GM19467 (cell line): ENCODE results near the gene ALG14.
"Not testable (repeated sequence)": the region's sequence is repeated elsewhere in the genome, so short reads cannot be mapped to it uniquely, and the experiment has no call there.

Experiments
- ATAC-seq: cut with Tn5 transposase; IDR thresholded peaks from one replicate; pipeline ENCODE4 v1.9.1; 2021; ENCODE audit warnings: mild to moderate bottlenecking, moderate library complexity; ENCODE audit not compliant: unreplicated experiment

ALG14 gene

GRCh38 chr1:95013950-95014574, 58.7 kb downstream of the ALG14 start:
- ATAC-seq, result no peak

DNA sequence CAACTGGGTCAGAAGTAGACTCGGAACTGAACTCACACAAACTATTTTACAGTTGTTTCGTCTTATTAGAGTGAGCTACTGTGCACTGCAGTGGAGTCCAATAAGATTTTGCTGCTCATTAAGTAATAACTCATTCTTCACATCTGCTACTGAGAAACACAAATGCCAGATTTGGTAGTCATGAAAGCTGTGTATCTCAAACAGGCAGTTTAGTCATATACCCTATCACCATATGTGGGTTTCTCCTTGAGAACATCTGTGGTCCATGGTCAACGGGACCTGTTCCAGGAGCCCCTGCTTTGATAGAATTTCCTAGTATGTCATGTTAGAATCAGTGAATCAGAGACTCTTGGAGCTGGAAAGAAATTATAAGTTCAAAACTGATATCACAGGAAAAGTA, 60.4 kb downstream of the ALG14 start:
- ATAC-seq, result no peak

DNA sequence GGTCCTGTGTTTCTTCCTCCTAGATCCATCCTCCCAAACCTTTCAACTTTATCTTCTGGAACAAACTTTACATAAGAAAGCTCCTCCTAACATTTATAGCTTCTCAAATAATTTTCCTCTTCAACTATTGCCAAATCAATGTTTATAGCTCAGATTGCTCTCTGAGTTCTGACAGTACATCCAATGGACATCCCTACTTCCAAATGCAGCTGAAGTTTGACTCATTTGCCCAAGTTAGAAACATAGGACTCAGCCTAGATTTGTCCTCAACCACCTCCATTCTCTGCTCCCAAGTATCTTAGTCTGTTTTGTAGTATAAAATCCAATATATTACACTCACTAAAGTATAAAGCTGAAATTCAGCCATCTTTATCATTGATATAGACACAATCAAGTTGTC, 62.6 kb downstream of the ALG14 start:
- no peak for ATAC-seq

DNA sequence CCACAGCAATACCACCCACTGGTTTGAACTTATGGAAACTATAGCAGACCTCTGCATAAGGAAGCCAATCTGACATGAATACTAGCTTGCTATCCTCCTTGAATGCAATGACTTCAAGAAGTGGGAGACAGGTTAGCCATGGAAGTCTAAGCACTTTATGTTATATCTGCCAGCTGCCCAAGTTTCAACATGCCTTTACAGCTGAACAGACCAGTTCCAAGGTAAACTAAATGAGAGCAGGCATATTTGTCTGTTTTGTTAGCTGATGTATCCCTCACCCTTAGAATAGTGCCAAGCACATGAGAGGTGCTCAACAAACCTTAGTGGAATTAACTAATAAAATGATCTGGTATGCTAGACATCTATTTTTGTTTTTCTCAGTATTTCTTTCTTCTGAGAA, 65.1 kb downstream of the ALG14 start:
- ATAC-seq, result no peak

DNA sequence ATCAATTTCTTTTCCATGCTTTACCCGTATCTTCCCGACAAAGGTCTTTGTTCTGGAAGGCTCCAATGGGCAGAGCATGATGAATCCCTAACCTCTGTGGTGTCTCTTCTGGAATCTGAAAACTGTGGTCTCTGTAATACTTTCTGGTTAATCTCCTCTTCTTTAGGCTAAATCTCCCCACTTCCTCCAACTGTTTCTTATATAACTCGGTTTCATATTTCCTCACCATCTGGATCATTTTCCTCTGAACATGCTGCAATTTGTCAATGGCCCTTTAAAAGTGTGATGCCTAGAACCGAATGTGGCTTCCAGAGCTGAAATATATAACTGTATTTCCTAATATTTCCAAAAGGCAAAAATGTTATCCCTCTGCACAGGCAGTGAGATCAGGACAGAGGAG, 66.1 kb downstream of the ALG14 start:
- no peak for ATAC-seq

DNA sequence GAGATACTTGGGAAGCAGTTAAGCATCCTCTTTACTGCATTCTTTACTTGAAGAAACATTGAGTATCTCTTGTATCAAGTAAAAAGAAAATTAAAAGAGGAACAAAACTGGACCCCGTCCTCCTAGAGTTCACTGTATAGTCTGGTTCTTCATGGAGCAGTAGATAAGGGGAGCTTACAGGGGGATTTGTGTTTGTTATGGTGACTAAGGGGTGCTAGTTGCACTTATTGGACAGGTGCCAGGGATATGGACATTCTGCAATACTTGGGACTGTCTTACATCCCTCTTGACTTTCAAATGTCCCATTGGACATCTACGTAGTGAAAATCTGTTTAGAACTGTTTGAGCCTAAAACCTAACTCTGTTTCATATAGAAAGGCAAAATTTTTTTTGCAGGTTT, 67.2 kb downstream of the ALG14 start:
- ATAC-seq, result no peak

GRCh38 chr1:95004013-95004412, 68.7 kb downstream of the ALG14 start:
- ATAC-seq, result no peak

DNA sequence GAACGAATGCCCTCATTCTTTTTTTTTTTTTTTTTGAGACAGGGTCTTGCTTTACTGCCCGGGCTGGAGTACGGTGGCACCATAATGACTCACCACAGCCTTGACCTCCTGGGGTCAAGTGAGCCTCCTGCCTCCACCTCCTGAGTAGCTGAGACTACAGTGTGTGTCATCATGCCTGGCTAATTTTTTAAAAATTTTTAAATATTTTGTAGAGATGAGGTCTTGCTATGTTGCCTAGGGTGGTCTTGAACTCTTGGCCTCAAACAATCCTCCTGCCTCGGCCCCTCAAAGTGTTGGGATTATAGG, 69.4 kb downstream of the ALG14 start:
- ATAC-seq, result no peak

DNA sequence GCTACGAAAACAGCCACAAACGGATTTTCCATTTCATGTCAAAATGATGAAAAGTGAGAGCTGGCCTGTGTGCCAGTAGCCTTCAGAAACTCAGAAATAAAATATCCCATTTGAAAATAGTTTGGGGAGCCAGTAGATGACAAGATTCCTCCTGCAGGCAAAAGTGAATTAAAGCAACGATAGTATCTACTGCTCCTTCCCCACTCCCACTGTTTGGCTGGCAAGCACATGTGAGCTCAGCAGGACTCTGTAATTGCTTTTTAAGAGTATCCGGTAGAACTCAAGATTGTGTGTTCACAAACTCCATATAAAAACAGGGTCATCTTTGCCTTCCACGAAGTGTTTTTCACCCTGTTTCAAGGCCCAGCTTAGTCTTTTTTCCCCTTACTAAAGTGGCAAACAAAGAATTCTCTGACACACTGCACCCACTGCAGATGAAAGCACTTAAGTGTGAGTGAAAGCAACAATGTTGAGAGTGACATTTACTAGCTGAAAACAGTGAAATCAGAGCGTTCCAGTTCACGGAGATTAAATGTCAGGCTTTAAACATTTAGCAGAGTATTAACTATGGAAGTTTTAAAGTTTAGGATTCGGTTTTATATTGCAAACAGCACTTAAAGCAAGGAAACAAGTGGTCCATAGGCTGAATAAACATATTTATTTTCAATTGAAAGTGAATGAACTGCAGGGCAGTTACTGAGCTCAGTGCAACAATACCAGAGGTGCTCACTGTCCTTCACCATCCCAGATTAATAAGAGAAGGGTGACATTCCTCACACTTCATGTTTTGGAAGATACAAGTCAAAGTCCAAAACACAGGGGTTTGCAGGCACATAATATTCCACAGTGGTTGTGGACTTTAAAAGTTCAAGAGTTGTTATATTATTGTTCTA, 70.0 kb downstream of the ALG14 start:
- ATAC-seq, result no peak

GRCh38 chr1:95002164-95002539, 70.6 kb downstream of the ALG14 start:
- no peak for ATAC-seq

DNA sequence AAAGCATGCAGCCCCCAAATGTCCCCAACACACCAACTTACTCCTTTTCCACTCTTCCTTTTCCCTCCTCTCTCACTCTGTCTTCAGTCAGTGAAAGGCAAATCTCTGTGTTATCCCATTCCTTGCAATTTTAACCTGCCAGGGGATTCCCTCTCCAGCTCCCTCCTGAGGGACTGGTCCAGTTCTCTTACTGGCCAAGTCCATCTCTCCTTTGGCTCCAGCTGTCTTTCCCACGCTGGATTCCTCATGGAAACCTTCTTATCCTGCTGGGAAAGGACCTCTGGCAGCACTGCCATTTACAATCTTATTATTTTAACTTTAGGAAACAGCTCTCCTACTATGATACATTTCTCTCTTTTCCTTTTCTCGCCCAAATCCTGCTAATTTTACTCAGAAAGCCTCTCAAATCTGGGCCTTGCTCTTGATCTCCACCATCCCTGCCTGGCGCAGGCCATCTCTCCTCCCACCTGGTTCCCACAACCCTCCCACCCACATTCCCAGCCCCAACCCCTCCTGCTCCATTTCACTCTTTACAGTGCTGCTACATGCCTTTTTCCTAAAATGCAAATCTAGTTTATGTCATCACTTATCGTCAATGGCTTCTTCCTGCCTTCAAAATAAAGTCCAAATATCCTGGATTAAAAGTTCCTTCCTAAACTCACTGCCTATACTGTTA, 73.2 kb downstream of the ALG14 start:
- ATAC-seq, result no peak

DNA sequence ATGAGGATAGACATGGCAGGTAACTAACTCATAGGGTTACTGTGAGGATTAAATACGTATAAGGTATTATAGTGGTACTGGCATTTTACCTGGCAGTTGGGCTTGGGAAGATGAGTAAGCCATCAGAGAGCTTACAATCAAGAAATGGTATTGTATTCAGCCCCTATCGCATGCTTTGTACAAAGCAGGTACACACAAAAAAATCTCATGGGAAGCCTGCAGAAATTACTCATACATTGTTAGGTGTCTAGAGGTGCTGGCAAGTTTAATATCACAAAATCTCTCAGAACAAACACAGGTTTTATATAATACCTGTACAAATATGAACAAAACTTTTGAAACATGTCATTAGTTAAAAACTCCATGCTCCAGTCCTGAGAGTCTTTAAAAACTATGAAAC, 74.0 kb downstream of the ALG14 start:
- ATAC-seq, result no peak

GRCh38 chr1:94998114-94998513, 74.6 kb downstream of the ALG14 start:
- ATAC-seq, result no peak

DNA sequence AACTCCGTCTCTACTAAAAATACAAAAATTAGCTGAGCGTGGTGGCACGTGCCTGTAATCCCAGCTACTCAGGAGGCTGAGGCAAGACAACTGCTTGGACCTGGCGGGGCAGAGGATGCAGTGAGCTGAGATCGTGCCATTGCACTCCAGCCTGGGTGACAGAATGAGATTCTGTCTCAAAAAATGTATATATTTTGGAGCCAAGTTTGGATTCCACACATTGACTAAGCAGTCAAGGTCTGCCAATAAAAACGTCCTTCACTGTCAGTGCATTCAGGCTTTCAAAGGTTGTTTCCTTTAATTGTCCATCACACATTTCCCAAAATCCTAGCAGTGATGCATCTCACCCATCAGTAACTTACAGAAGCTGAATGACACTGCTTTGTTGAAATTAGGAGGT, 77.2 kb downstream of the ALG14 start:
- ATAC-seq, result not testable (repeated sequence)

DNA sequence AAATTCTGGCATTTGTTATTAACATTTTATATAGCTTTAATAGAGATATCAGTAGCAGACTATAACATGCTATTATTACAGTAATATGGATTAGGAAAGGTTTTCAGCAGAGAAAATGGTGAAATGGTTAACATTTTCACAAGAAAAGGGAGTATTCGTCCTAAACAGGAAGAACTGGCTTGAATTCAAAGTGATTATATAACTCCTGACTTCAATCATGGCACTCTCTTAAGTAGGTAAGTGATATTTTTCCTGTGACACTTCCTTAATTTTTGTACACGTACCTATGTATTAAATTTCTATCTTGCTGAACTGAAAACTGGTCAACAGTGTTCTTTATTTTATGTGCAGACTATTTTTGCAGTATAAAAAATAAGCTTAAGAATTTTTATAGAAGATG, 77.9 kb downstream of the ALG14 start:
- ATAC-seq, result no peak

GRCh38 chr1:94993931-94994645, 78.7 kb downstream of the ALG14 start:
- ATAC-seq, result no peak

DNA sequence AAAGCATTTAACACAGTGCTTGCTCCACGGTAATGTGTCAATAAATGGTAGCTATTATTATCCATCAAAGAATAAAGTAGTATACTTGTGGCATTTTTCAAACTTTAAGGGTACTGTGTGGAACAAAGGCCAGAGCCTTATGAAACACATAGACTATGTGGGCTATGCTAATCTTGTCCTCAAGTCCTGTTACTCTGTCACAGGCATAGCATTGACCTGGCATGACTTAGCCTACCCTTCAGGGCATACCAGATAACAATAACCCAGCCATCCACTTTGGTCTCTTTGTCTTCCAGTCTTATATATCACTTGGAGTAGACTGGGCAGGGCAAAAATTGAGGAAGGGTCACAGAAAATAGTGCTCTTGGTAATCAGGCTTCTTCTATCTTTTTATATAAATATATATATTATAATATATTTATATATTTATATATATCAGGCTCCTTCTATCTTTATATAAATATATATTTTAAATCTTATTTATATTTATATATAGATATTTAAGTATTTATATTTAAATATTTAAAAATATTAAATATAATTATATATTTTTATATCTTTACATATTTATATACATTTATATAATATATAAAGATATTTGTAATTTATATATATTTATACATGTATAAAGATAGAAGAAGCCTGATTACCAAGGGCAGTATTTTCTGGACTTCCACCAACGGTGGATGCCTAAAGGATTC, 79.7 kb downstream of the ALG14 start:
- ATAC-seq, result no peak

DNA sequence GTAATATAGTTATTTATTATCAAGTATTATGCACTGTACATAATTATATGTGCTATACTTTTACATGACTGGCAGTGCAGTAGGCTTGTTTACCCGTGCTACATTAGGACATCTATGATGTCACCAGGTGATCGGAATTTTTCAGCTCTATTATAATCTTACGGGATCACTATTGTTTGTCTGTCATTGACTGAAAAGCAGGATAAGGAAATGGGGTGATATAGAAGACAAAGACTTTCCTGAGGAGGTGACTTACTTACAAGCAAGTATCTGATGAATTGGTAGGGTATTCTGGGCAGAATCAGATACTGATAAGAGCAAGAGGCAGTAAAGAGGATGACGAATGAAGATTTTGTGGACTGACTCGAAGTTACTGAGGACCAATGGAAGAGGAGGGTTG, 80.6 kb downstream of the ALG14 start:
- ATAC-seq, result no peak

DNA sequence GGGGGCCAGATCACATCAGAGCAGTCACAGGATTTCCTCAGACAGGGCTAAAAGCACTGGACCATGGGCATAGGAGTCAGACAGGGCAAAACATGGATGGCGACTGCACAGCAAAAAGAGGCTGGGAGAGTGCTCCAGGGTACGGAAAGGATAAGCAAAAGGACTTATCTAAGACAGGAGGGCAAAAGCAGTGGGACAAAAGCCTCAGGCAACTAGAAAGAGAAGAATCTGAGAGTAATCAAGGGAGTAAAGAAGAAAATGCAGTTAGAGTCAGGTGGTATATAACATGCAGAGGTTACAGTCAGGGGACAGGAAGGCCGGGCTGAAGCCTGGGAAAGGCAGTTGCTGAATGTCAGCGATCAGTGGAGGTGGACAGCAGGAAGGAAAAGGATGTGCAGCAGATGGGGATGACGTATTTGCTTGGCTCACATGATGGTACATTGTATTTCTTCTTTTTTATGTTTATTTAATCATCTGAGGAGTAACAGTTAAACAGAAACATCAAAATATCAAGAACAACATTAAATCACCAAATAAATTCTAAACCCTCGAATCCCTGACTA, 82.8 kb downstream of the ALG14 start:
- ATAC-seq, result no peak

DNA sequence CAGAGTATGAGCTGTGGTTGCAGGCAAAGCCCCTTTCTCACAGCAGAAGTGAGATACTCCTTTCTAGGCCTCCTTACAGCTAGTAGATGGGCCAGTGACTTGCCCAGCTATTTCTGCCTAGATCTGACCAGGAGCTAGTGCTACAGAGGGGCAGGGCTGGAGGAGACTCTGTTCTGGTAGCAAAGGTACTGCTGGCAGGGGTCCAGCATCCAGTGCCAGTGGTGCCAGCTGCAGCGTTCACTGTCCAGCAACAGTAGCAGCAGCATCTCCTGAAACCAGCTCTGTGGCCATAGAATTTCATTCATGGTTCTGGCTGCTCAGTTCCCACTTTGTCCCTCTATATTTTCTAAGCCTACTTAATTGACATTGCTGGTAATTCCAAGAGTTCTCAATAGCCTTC, 83.4 kb downstream of the ALG14 start:
- ATAC-seq, result no peak

DNA sequence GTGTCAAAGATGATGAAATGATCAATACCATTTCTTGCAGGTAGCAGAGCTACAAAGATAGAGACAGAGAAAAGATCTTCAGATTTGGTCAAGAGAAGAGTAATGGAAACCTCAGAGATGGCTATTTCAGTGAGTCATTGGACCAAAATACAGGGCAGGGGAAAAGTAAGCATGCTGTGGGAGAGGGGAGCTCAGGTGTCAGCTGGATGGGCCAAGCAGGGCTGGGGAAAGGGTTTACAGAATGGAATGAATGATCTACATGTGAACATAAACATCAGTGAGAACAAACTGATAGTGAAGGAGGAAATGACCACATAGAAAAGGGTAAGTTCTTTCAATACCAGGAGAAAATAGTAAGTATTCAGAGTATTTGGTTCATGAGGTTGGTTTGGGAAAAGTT, 84.4 kb downstream of the ALG14 start:
- ATAC-seq, result no peak
